ENCODE data around the gene SLC9A3. TPM values are rescaled to one million over a fixed set of nuclear protein-coding genes. Genes with fewer than 3 reads are reported as not detected.
A peak's percentile ranks its signal among the peaks of the same experiment; 100 is the strongest.

SLC9A3 gene
- total RNA-seq, 1 donor = 0.86 TPM

DNA sequence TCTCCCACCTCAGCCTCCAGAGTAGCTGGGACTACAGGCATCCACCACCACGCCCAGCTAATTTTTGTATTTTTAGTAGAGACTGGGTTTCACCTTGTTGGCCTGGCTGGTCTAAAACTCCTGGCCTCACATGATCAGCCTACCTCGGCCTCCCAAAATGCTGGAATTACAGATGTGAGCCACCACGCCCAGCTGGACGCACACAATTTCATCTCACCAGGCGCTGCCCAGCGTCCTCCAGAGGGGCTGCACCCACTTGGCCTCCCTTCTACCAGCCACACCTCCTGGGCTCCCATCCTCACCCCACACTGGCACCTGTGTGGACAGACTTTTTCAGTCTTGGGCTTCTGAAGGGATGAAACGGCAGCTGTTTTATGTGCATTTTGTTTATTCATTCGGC is 85.1 kb downstream of the SLC9A3 start:
- DNase-seq (ENCODE audit: low read depth) = no peak
- no peak overlapping the region for H3K4me3 ChIP-seq (ENCODE audit: low read depth, low read length)
- TF ChIP-seq, protein P1, sequence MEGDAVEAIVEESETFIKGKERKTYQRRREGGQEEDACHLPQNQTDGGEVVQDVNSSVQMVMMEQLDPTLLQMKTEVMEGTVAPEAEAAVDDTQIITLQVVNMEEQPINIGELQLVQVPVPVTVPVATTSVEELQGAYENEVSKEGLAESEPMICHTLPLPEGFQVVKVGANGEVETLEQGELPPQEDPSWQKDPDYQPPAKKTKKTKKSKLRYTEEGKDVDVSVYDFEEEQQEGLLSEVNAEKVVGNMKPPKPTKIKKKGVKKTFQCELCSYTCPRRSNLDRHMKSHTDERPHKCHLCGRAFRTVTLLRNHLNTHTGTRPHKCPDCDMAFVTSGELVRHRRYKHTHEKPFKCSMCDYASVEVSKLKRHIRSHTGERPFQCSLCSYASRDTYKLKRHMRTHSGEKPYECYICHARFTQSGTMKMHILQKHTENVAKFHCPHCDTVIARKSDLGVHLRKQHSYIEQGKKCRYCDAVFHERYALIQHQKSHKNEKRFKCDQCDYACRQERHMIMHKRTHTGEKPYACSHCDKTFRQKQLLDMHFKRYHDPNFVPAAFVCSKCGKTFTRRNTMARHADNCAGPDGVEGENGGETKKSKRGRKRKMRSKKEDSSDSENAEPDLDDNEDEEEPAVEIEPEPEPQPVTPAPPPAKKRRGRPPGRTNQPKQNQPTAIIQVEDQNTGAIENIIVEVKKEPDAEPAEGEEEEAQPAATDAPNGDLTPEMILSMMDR (IDR thresholded peaks at IDR 0.05; ENCODE audit: insufficient read depth, low read depth, low read length) = no peak

DNA sequence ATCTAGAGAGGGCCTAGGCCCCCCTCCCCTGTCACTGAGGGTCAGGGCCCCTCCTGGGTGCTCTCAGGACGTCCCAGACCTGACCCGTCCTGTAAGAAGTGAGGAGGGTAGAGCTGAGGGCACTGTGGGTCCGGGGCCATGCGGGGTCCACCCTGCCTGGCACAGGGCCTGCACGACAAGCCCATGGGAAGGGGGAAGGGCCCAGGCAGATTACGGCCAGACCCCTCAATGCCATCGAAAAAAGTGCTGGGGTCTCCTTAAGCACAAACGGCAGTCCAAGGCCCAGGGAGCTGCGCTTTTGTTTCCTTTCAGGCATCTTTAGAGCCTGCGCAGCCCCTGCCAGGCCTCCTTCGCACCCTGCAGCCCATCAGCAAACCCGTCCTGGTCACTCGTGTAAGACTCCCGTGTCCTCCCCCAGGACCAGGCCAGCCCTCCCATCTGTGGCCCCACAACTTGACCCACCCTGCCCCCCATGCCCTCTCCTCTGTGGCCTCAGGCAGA is 85.7 kb downstream of the SLC9A3 start:
- TF ChIP-seq, protein P1 (IDR thresholded peaks at IDR 0.05; ENCODE audit: insufficient read depth, low read depth, low read length) = no peak
- no peak for DNase-seq (ENCODE audit: low read depth)
- no peak overlapping the region for H3K4me3 ChIP-seq (ENCODE audit: low read depth, low read length)

DNA sequence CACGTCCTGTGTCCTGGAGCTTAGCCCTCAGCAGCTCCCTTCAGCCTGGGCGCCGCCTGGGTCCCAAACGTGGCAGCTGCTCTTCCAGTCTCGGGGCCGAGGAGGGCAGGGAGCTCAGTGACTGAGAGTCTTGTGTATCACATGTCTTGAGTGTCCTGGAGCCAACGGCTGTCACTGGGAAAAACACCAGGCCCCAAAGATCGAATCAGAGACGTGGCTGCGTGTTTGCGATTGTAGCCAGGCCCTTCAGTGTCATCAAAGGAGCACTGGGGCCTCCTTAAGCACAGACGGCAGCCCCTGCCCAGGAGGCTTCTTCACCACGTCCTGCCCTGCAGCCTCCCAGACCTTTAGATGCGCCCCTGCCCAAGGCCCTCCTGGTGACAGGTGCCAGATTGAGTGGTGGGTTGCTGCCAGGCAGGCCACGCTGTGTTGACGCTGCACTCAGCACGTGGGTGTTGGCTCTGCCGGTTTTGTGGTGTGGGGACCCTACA is 86.9 kb downstream of the SLC9A3 start:
- peak; percentile 16 for DNase-seq (ENCODE audit: low read depth)
- no peak overlapping the region for H3K4me3 ChIP-seq (ENCODE audit: low read depth, low read length)
- TF ChIP-seq, protein P1 (IDR thresholded peaks at IDR 0.05; ENCODE audit: insufficient read depth, low read depth, low read length) = no peak

DNA sequence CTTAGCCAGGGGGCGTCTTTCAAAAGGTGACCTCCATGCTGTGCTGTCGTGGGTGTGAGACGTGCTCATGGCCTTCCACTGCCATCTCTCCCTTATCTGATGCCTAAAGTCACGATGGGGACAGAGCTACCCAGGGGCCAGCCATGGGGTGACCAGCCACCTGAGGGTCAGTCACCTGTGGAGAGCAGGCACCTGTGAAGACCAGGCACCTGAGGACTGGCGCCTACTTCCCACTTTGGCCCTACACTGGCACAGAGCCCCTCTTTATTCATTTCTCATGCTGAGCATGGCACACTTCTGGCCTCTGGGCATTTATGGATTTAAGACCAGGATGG is 87.6 kb downstream of the SLC9A3 start:
- TF ChIP-seq, protein P1 (IDR thresholded peaks at IDR 0.05; ENCODE audit: insufficient read depth, low read depth, low read length) = no peak
- DNase-seq (ENCODE audit: low read depth) = no peak
- no peak overlapping the region for H3K4me3 ChIP-seq (ENCODE audit: low read depth, low read length)

DNA sequence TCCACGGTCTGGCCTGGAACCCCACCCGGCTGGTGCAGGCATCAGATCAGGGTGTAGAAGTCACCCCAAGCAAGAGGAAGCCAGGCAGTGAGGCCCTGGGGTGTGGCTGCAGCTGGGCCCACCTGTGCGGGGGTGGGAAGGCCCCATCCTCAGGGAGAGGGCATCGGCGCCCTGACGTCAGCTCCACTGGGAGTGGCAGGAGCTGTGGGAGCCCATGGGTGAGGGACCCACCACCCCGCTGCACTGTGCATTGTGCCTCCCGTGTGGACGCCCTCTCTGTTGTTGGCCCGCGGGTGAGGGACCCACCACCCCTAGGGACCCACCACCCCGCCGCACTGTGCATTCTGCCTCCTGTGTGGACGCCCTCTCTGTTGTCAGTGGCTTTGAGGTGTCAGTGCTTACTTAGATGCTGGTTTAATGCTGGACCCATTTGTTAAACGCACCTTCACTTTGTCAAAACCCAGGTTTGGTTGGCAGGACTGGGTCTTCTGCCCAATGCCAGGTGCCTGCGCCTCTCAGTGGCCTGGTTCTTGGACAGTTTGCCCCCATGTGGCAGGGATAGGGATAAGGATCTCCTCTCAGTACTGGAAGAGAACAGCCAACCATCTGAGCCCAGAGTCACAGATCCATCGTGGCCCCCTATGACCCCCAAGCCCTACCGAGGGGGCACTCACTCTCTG is 88.1 kb downstream of the SLC9A3 start:
- TF ChIP-seq, protein P1 (IDR thresholded peaks at IDR 0.05; ENCODE audit: insufficient read depth, low read depth, low read length) = peak; percentile 47
- no peak overlapping the region for H3K4me3 ChIP-seq (ENCODE audit: low read depth, low read length)
- no peak for DNase-seq (ENCODE audit: low read depth)

DNA sequence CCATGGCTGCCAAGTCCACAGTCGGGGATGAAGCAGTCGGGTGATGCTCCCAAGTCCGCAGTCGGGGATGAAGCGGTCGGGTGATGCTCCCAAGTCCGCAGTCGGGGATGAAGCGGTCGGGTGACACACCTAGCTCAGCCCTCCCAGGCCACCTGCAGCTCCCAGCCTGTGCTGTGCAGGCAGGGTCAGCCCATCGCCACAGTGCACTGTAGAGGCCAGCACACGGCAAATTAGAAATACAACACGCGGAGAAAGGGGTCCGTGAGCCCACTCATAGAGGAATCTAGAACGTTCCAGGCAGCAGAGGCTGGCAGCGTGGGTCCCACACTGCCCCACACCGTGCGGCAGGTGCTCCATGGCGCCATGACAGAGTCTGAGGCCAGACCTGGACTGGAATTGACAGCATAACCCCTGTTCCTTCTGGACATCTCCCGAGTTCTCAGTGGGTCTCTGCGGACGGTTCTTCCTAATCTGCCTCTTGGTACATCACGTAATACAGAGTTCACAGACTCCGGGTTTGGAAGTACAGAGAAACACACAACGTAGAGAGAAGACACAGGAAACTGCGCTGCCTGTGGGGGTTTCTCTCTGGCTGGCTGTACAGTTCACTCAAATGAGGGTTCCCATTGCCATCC is 89.0 kb downstream of the SLC9A3 start:
- TF ChIP-seq, protein P1 (IDR thresholded peaks at IDR 0.05; ENCODE audit: insufficient read depth, low read depth, low read length) = no peak
- DNase-seq (ENCODE audit: low read depth) = no peak
- no peak overlapping the region for H3K4me3 ChIP-seq (ENCODE audit: low read depth, low read length)

Data from fibroblast of villous mesenchyme (primary cell).